Neuronal stem cell (in vitro differentiated cells): ENCODE data around the gene BMX.

Source experiments
- DNase-seq: peaks from one replicate; pipeline ENCODE4 v3.0.0-alpha.2; 2013; ENCODE audit warnings: low spot score
- H2AFZ ChIP-seq: one replicate; pipeline ENCODE4 v1.6.1; 2013; ENCODE audit warnings: mild to moderate bottlenecking, low read length, inconsistent platforms
- H2AK5ac ChIP-seq: 2 replicates; pipeline ENCODE4 v1.6.1; 2013; ENCODE audit warnings: low read depth, mild to moderate bottlenecking, inconsistent platforms, low read length, moderate library complexity, mixed read lengths
- H2BK120ac ChIP-seq: 2 replicates; pipeline ENCODE4 v1.6.1; 2013; ENCODE audit warnings: low read depth, mild to moderate bottlenecking, inconsistent platforms, low read length, moderate library complexity, mixed read lengths
- H2BK12ac ChIP-seq: one replicate; pipeline ENCODE4 v1.6.1; 2013; ENCODE audit warnings: low read length, inconsistent platforms
- H2BK15ac ChIP-seq: 2 replicates; pipeline ENCODE4 v1.6.1; 2013; ENCODE audit warnings: mild to moderate bottlenecking, low read length, inconsistent platforms, mixed read lengths
- H2BK5ac ChIP-seq: one replicate; pipeline ENCODE4 v1.6.1; 2013; ENCODE audit warnings: inconsistent platforms, mild to moderate bottlenecking, low read length, moderate library complexity
- H3K14ac ChIP-seq: one replicate; pipeline ENCODE4 v1.6.1; 2013; ENCODE audit warnings: low read length, inconsistent platforms
- H3K18ac ChIP-seq: 2 replicates; pipeline ENCODE4 v1.6.1; 2013; ENCODE audit warnings: low read length, inconsistent platforms
- H3K23ac ChIP-seq: 2 replicates; pipeline ENCODE4 v1.6.1; 2013; ENCODE audit warnings: low read depth, mild to moderate bottlenecking, mixed read lengths, low read length, inconsistent platforms; ENCODE audit not compliant: poor library complexity
- H3K27ac ChIP-seq: replicated peaks from 3 replicates; pipeline ENCODE4 v1.5.1; 2013; ENCODE audit warnings: low read length, inconsistent platforms
- H3K27me3 ChIP-seq, 3 experiments: 2 replicates each; pipeline ENCODE4 v1.6.1; 2013; ENCODE audit warnings: low read length in 3 of 3, mild to moderate bottlenecking in 2 of 3, inconsistent platforms in 1 of 3, low read depth in 1 of 3, mixed read lengths in 1 of 3, moderate library complexity in 1 of 3; ENCODE audit not compliant: control insufficient read depth in 3 of 3, insufficient read depth in 3 of 3
- H3K36me3 ChIP-seq, 2 donors: replicated peaks in 1 of 2; 2 replicates each; pipeline ENCODE4 v1.6.1; 2013; ENCODE audit warnings: low read length in 2 of 2; ENCODE audit not compliant: control insufficient read depth in 2 of 2, insufficient read depth in 2 of 2
- H3K4ac ChIP-seq: 2 replicates; pipeline ENCODE4 v1.6.1; 2013; ENCODE audit warnings: inconsistent platforms, mild to moderate bottlenecking, low read length, moderate library complexity
- H3K4me1 ChIP-seq, 2 donors: 1 replicate in 1 of 2; 2 replicates in 1 of 2; pipeline ENCODE4 v1.6.1; 2013; ENCODE audit warnings: low read length in 2 of 2, low read depth in 1 of 2; ENCODE audit not compliant: control insufficient read depth in 2 of 2, insufficient read depth in 1 of 2
- H3K4me2 ChIP-seq: one replicate; pipeline ENCODE4 v1.6.1; 2013; ENCODE audit warnings: mild to moderate bottlenecking, low read length, inconsistent platforms; ENCODE audit not compliant: insufficient read depth, poor library complexity, severe bottlenecking
- H3K4me3 ChIP-seq, 2 donors: 2 replicates each; pipeline ENCODE4 v1.5.1; 2013; ENCODE audit warnings: low read length in 2 of 2, mild to moderate bottlenecking in 2 of 2, inconsistent platforms in 1 of 2, moderate library complexity in 1 of 2
- H3K79me1 ChIP-seq: one replicate; pipeline ENCODE4 v1.6.1; 2013; ENCODE audit warnings: low read depth, mild to moderate bottlenecking, inconsistent platforms, low read length, moderate library complexity
- H3K9ac ChIP-seq: one replicate; pipeline ENCODE4 v1.6.1; 2013; ENCODE audit warnings: mild to moderate bottlenecking, low read depth, low read length, inconsistent platforms; ENCODE audit not compliant: poor library complexity
- H3K9me3 ChIP-seq, 2 donors: replicated peaks in 1 of 2; 2 replicates each; pipeline versions ENCODE3 to v1.6.1; 2013; ENCODE audit warnings: low read length in 2 of 2, mild to moderate bottlenecking in 2 of 2, inconsistent platforms in 1 of 2, low read depth in 1 of 2, mixed read lengths in 1 of 2, moderate library complexity in 1 of 2; ENCODE audit not compliant: control insufficient read depth in 2 of 2, insufficient read depth in 1 of 2
- H4K8ac ChIP-seq: one replicate; pipeline ENCODE4 v1.6.1; 2013; ENCODE audit warnings: low read depth, mild to moderate bottlenecking, inconsistent platforms, low read length, moderate library complexity
- H4K91ac ChIP-seq: one replicate; pipeline ENCODE4 v1.6.1; 2013; ENCODE audit warnings: low read length, low read depth, mild to moderate bottlenecking, inconsistent platforms; ENCODE audit not compliant: poor library complexity
- WGBS, 2 donors: extraction: QIAGEN DNeasy Blood & Tissue Kit; methylation state at CpG; one replicate each; pipeline ENCODE4 v1.1.7; 2013; ENCODE audit warnings: missing lambda C conversion rate in 2 of 2, mixed read lengths in 1 of 2; ENCODE audit not compliant: insufficient read length in 2 of 2, insufficient replicate concordance in 1 of 2; ENCODE audit errors: extremely low coverage in 2 of 2; 5-methylcytosine and 5-hydroxymethylcytosine counted together

Gene BMX

DNA sequence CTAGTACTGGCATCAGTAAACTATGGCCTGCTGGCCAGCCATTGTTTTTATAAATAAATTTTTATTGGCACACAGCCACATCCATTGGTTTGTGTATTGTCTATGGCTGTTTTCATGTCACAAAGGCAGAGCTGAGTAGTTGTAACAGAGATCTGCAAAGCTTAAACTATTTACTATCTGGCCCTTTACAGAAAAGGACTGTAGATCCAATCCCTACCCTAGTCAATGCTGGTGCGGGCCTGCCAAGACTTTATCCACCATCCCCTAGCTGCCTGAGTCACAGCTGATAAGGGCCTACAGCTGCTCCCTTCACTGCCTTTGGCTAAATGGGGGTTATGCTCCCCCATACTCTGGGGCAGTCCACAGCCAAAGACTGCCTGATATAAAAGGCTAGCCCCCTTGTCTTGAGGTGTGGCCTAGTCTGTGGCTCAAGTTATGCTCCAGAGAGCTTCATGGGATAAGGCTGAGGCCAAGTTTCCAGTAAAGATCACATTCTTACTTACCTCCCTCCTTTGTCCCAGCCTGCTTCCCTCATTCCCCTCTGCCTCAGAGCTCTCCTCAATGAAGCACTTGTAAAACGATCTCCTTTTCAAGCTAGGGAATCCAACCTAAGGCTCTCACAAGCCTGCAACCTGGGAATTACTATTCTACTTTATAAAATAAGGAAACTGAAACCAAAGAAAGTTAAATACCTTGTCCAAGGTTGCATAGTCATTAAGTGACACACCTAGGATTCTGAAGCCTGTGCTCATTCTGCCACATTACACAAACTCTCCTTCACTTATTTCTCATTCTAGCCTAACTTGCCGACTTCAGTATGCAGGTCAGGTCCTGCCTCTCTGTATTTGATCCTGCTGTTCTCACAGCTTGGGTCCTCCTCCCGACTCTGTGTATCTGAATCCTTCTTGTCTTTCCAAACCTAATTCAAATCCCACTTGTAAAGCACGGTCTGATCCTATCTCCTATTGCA, 79.5 kb downstream of the BMX start:
- H2BK120ac ChIP-seq = no peak overlapping the region
- no peak overlapping the region for H2BK15ac ChIP-seq
- H3K4me1 ChIP-seq = peaks cover 0 to 3% of the 10 kb centered on the region in 2 donors
- H3K14ac ChIP-seq = no peak overlapping the region
- peak overlapping the region; percentile 81 for H2AFZ ChIP-seq
- H3K18ac ChIP-seq = no peak overlapping the region
- H3K9me3 ChIP-seq = no peaks in the 10 kb centered on the region
- H4K91ac ChIP-seq = no peak overlapping the region
- H2BK12ac ChIP-seq = no peak overlapping the region
- no CpG with 5 or more reads among the region's 5 CpGs for WGBS, 2 donors
- no peak overlapping the region for H3K4ac ChIP-seq
- peaks cover 0 to 24% (median 0%) of the 10 kb centered on the region in 3 experiments for H3K27me3 ChIP-seq
- no peak for DNase-seq
- H3K79me1 ChIP-seq = no peaks in the 10 kb centered on the region
- H3K23ac ChIP-seq = no peak overlapping the region
- H3K27ac ChIP-seq = no peak overlapping the region
- H3K9ac ChIP-seq = no peak overlapping the region
- H2AK5ac ChIP-seq = no peak overlapping the region
- H3K36me3 ChIP-seq = no peaks in the 10 kb centered on the region
- H3K4me3 ChIP-seq = no peak overlapping the region
- H3K4me2 ChIP-seq = no peak overlapping the region
- no peak overlapping the region for H2BK5ac ChIP-seq
- H4K8ac ChIP-seq = no peak overlapping the region

DNA sequence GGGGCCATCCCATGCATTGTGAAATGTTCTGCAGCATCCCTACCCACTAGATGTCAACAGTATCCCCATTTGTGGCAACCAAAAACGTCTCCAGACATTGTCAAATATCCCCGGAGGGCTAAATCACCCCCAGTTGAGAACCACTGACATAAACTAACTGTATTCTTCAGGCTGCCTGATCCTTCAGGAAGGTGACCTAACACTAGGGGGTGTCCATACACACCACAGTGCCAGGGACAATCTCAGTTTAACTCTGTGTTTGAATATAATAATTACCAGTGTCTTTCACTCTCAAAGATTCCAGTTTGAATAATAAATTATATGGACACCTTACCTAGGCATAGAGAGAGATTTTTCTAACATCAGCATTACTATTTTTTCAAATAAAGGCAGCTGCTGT, 93.8 kb downstream of the BMX start:
- Histone ChIP-seq H3K9ac (no peak overlapping the region), H3K27ac (no peak overlapping the region), H2AK5ac (no peak overlapping the region), H3K36me3 (no peaks in the 10 kb centered on the region), H3K4me2 (no peak overlapping the region), H3K4me1 (no peaks in the 10 kb centered on the region), H2BK5ac (no peak overlapping the region), H3K18ac (no peak overlapping the region), H3K14ac (no peak overlapping the region), H2AFZ (no peak overlapping the region), H4K91ac (no peak overlapping the region), H3K23ac (no peak overlapping the region), H3K27me3 (peaks cover 0 to 13% (median 0%) of the 10 kb centered on the region in 3 experiments), H2BK15ac (no peak overlapping the region), H3K9me3 (no peaks in the 10 kb centered on the region), H3K4ac (no peak overlapping the region), H3K79me1 (no peaks in the 10 kb centered on the region), H4K8ac (no peak overlapping the region), H2BK12ac (no peak overlapping the region), H2BK120ac (no peak overlapping the region), H3K4me3 (no peak overlapping the region)
- DNase-seq = no peak
- WGBS, 2 donors = no CpG with 5 or more reads among the region's 2 CpGs

DNA sequence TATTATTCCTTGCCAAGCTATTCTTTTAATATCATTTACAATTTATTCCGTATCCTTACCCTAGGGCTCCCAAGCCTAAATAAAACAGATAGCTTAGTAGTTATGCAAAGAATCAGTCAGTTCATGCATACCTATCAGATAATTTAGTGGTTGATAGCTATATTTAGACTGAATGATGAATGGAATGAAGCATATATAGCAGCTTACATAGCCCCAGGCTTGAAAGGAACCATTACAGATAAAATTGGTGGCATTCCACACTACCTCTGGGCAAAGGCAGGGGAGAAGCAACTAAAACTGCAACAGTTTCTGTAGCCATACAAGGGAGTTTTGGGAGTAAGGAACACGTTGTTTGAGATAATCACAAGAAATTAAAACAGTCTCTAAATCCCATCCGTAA, 97.4 kb downstream of the BMX start:
- no peak overlapping the region for H3K18ac ChIP-seq
- no peak overlapping the region for H2BK12ac ChIP-seq
- no peak overlapping the region for H2BK120ac ChIP-seq
- no CpG with 5 or more reads among the region's 3 CpGs for WGBS, 2 donors
- no peak overlapping the region for H3K14ac ChIP-seq
- no peak overlapping the region for H3K4ac ChIP-seq
- no peak overlapping the region for H3K4me2 ChIP-seq
- no peak overlapping the region for H3K27ac ChIP-seq
- H3K27me3 ChIP-seq = peaks cover 0 to 10% (median 0%) of the 10 kb centered on the region in 3 experiments
- H2AFZ ChIP-seq = no peak overlapping the region
- H3K36me3 ChIP-seq = no peaks in the 10 kb centered on the region
- H2BK5ac ChIP-seq = no peak overlapping the region
- H3K9me3 ChIP-seq = no peaks in the 10 kb centered on the region
- H4K91ac ChIP-seq = no peak overlapping the region
- no peaks in the 10 kb centered on the region for H3K79me1 ChIP-seq
- H4K8ac ChIP-seq = no peak overlapping the region
- no peaks in the 10 kb centered on the region for H3K4me1 ChIP-seq
- no peak overlapping the region for H2BK15ac ChIP-seq
- H3K9ac ChIP-seq = no peak overlapping the region
- H2AK5ac ChIP-seq = no peak overlapping the region
- no peak overlapping the region for H3K4me3 ChIP-seq
- DNase-seq = no peak
- no peak overlapping the region for H3K23ac ChIP-seq

DNA sequence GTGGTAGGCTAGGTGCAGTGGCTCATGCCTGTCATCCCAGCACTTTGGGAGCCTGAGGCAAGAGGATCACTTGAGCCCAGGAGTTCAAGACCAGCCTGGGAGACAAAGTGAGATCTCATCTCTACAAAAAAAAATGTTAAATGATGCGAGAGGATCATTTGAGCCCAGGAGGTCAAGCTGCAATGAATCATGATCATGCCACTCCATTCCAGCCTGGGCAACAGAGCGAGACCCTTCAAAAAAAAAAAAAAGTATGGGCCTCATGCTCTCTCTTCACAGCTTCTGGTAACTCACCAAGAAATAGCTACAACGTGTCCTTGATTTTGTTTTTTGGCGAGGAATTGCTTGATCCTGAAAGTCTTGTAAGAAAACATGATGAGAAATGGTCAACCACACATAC, 98.9 kb downstream of the BMX start:
- no peak overlapping the region for H3K4me3 ChIP-seq
- H3K23ac ChIP-seq = no peak overlapping the region
- no CpG with 5 or more reads among the region's 4 CpGs for WGBS, 2 donors
- H3K9me3 ChIP-seq = no peaks in the 10 kb centered on the region
- H2BK5ac ChIP-seq = no peak overlapping the region
- peaks cover 0 to 6% (median 0%) of the 10 kb centered on the region in 3 experiments for H3K27me3 ChIP-seq
- H3K9ac ChIP-seq = no peak overlapping the region
- H3K36me3 ChIP-seq = no peaks in the 10 kb centered on the region
- H3K4me1 ChIP-seq = no peaks in the 10 kb centered on the region
- H2AFZ ChIP-seq = no peak overlapping the region
- no peak for DNase-seq
- H3K79me1 ChIP-seq = no peaks in the 10 kb centered on the region
- H3K4me2 ChIP-seq = no peak overlapping the region
- no peak overlapping the region for H4K91ac ChIP-seq
- no peak overlapping the region for H2BK15ac ChIP-seq
- no peak overlapping the region for H2BK120ac ChIP-seq
- H3K18ac ChIP-seq = no peak overlapping the region
- no peak overlapping the region for H2AK5ac ChIP-seq
- H3K4ac ChIP-seq = no peak overlapping the region
- H4K8ac ChIP-seq = no peak overlapping the region
- H2BK12ac ChIP-seq = no peak overlapping the region
- no peak overlapping the region for H3K14ac ChIP-seq
- no peak overlapping the region for H3K27ac ChIP-seq
